H9 (cell line): ENCODE results near the gene CNPY2. TPM values are rescaled to one million over a fixed set of nuclear protein-coding genes. Genes with fewer than 3 reads are reported as not detected.
A peak's percentile ranks its signal among the peaks of the same experiment; 100 is the strongest.

Experiments
- DNase-seq: peaks from one replicate; pipeline ENCODE4 v3.0.0-alpha.2; 2017
- H2AFZ ChIP-seq: one replicate; pipeline ENCODE4 v1.6.1; 2013; ENCODE audit warnings: mild to moderate bottlenecking, low read length, control low read depth, moderate library complexity
- H2AK5ac ChIP-seq: 2 replicates; pipeline ENCODE4 v1.6.1; 2013; ENCODE audit warnings: low read length, control low read depth, mixed read lengths; ENCODE audit not compliant: insufficient read length
- H2BK120ac ChIP-seq: one replicate; pipeline ENCODE4 v1.6.1; 2013; ENCODE audit warnings: low read depth, mild to moderate bottlenecking, low read length, control low read depth, inconsistent platforms; ENCODE audit not compliant: poor library complexity, severe bottlenecking
- H2BK12ac ChIP-seq: 2 replicates; pipeline ENCODE4 v1.6.1; 2013; ENCODE audit warnings: low read length, control low read depth, mixed read lengths, low read depth; ENCODE audit not compliant: insufficient read length
- H2BK15ac ChIP-seq: 2 replicates; pipeline ENCODE4 v1.6.1; 2013; ENCODE audit warnings: low read depth, low read length, control low read depth
- H2BK20ac ChIP-seq: one replicate; pipeline ENCODE4 v1.6.1; 2013; ENCODE audit warnings: low read depth, mild to moderate bottlenecking, low read length, control low read depth, inconsistent platforms; ENCODE audit not compliant: poor library complexity, severe bottlenecking
- H2BK5ac ChIP-seq: 2 replicates; pipeline ENCODE4 v1.6.1; 2013; ENCODE audit warnings: low read length, control low read depth, mixed read lengths; ENCODE audit not compliant: insufficient read length
- H3K14ac ChIP-seq: 2 replicates; pipeline ENCODE4 v1.6.1; 2013; ENCODE audit warnings: low read length, control low read depth; ENCODE audit not compliant: insufficient read depth
- H3K18ac ChIP-seq: 2 replicates; pipeline ENCODE4 v1.6.1; 2013; ENCODE audit warnings: low read depth, mild to moderate bottlenecking, mixed read lengths, low read length, control low read depth; ENCODE audit not compliant: insufficient read length
- H3K23ac ChIP-seq: 2 replicates; pipeline ENCODE4 v1.6.1; 2013; ENCODE audit warnings: low read length, control low read depth, mixed read lengths, low read depth; ENCODE audit not compliant: insufficient read length
- H3K23me2 ChIP-seq: 2 replicates; pipeline ENCODE4 v1.6.1; 2013; ENCODE audit warnings: low read depth, mild to moderate bottlenecking, mixed read lengths, low read length, control low read depth; ENCODE audit not compliant: insufficient read length, poor library complexity, severe bottlenecking
- H3K27ac ChIP-seq: 2 replicates; pipeline ENCODE4 v1.5.1; 2013; ENCODE audit warnings: low read length, control low read depth, mixed read lengths, low read depth; ENCODE audit not compliant: insufficient read length
- H3K27me3 ChIP-seq: 2 replicates; pipeline ENCODE4 v1.6.1; 2013; ENCODE audit warnings: low read length, control low read depth, inconsistent platforms; ENCODE audit not compliant: insufficient read depth
- H3K4ac ChIP-seq: 2 replicates; pipeline ENCODE4 v1.6.1; 2013; ENCODE audit warnings: low read depth, mild to moderate bottlenecking, control low read depth, inconsistent platforms, low read length, moderate library complexity
- H3K4me1 ChIP-seq: 2 replicates; pipeline ENCODE4 v1.6.1; 2013; ENCODE audit warnings: low read length, control low read depth, inconsistent platforms; ENCODE audit not compliant: insufficient read depth
- H3K4me2 ChIP-seq: 2 replicates; pipeline ENCODE4 v1.6.1; 2013; ENCODE audit warnings: low read length, control low read depth, mixed read lengths; ENCODE audit not compliant: insufficient read length, insufficient read depth
- H3K56ac ChIP-seq: 2 replicates; pipeline ENCODE4 v1.6.1; 2013; ENCODE audit warnings: low read depth, mild to moderate bottlenecking, mixed read lengths, low read length, control low read depth; ENCODE audit not compliant: insufficient read length
- H3K79me1 ChIP-seq: 2 replicates; pipeline ENCODE4 v1.6.1; 2013; ENCODE audit warnings: low read depth, mild to moderate bottlenecking, moderate library complexity, low read length, control low read depth, inconsistent platforms; ENCODE audit not compliant: insufficient read depth, poor library complexity, severe bottlenecking
- H3K79me2 ChIP-seq: 2 replicates; pipeline ENCODE4 v1.6.1; 2013; ENCODE audit warnings: low read length, control low read depth, inconsistent platforms; ENCODE audit not compliant: insufficient read depth
- H3K9ac ChIP-seq: 2 replicates; pipeline ENCODE4 v1.6.1; 2013; ENCODE audit warnings: low read length, control low read depth, mixed read lengths; ENCODE audit not compliant: insufficient read length; ENCODE audit errors: extremely low read depth
- H3K9me3 ChIP-seq: one replicate; pipeline ENCODE4 v1.6.1; 2013; ENCODE audit warnings: low read depth, low read length, inconsistent platforms; ENCODE audit not compliant: control insufficient read depth
- H3T11ph ChIP-seq: one replicate; pipeline ENCODE4 v1.6.1; 2013; ENCODE audit warnings: mild to moderate bottlenecking, low read length, control low read depth, inconsistent platforms
- H4K20me1 ChIP-seq: one replicate; pipeline ENCODE4 v1.6.1; 2013; ENCODE audit not compliant: control insufficient read depth, insufficient read length, insufficient read depth
- H4K5ac ChIP-seq: 2 replicates; pipeline ENCODE4 v1.6.1; 2013; ENCODE audit warnings: low read depth, mild to moderate bottlenecking, mixed read lengths, low read length, control low read depth; ENCODE audit not compliant: insufficient read length
- H4K8ac ChIP-seq: replicated peaks from 2 replicates; pipeline ENCODE4 v1.6.1; 2013; ENCODE audit warnings: low read length, control low read depth, mixed read lengths, low read depth; ENCODE audit not compliant: insufficient read length
- H4K91ac ChIP-seq: 2 replicates; pipeline ENCODE4 v1.6.1; 2013; ENCODE audit warnings: low read depth, mild to moderate bottlenecking, moderate library complexity, mixed read lengths, low read length, control low read depth; ENCODE audit not compliant: insufficient read length
- H3K27ac Mint-ChIP-seq, 3 experiments: 2 replicates in 2 of 3; 3 replicates in 1 of 3; pipeline ENCODE4 v1.8.0; 2020 to 2021; ENCODE audit warnings: mixed read lengths in 3 of 3, mild to moderate bottlenecking in 1 of 3, moderate library complexity in 1 of 3
- H3K27me3 Mint-ChIP-seq: 2 replicates; pipeline ENCODE4 v1.8.0; 2021; ENCODE audit warnings: low read depth, mild to moderate bottlenecking, moderate library complexity, mixed read lengths
- H3K36me3 Mint-ChIP-seq, 3 experiments: 2 replicates in 2 of 3; 3 replicates in 1 of 3; pipeline ENCODE4 v1.8.0; 2020 to 2021; ENCODE audit warnings: low read depth in 3 of 3, mixed read lengths in 3 of 3; ENCODE audit not compliant: insufficient read depth in 1 of 3
- H3K4me1 Mint-ChIP-seq, 2 experiments: 2 replicates each; pipeline ENCODE4 v1.8.0; 2020; ENCODE audit warnings: mixed read lengths in 2 of 2
- H3K4me3 Mint-ChIP-seq, 2 experiments: 2 replicates in 1 of 2; 3 replicates in 1 of 2; pipeline ENCODE4 v1.8.0; 2020 to 2021; ENCODE audit warnings: mild to moderate bottlenecking in 2 of 2, mixed read lengths in 2 of 2, moderate library complexity in 1 of 2
- H3K9me3 Mint-ChIP-seq, 2 experiments: 2 replicates in 1 of 2; 3 replicates in 1 of 2; pipeline ENCODE4 v1.8.0; 2020; ENCODE audit warnings: mild to moderate bottlenecking in 2 of 2, mixed read lengths in 2 of 2, moderate library complexity in 1 of 2
- WGBS: extraction: QIAGEN DNeasy Blood & Tissue Kit; methylation state at CpG from one replicate; pipeline ENCODE4 v1.1.7; 2013; ENCODE audit warnings: missing lambda C conversion rate, low lambda C conversion rate, mixed read lengths; ENCODE audit not compliant: insufficient read length; ENCODE audit errors: extremely low coverage; 5-methylcytosine and 5-hydroxymethylcytosine counted together
- total RNA-seq: library from RNA; stranded (reverse); gene quantifications from 2 replicates; pipeline ENCODE4 v1.2.1, GENCODE V29; 2021
- TF ChIP-seq, protein P1 (sequence below): fragments of 200-600 bp; sonication (generic); conservative IDR thresholded peaks from 3 replicates; pipeline ENCODE4 v1.8.0; 2021; ENCODE audit warnings: antibody characterized with exemption, mild to moderate bottlenecking

The CNPY2 gene
- total RNA-seq, 1 experiment from 2014 or later, result 221 TPM

DNA sequence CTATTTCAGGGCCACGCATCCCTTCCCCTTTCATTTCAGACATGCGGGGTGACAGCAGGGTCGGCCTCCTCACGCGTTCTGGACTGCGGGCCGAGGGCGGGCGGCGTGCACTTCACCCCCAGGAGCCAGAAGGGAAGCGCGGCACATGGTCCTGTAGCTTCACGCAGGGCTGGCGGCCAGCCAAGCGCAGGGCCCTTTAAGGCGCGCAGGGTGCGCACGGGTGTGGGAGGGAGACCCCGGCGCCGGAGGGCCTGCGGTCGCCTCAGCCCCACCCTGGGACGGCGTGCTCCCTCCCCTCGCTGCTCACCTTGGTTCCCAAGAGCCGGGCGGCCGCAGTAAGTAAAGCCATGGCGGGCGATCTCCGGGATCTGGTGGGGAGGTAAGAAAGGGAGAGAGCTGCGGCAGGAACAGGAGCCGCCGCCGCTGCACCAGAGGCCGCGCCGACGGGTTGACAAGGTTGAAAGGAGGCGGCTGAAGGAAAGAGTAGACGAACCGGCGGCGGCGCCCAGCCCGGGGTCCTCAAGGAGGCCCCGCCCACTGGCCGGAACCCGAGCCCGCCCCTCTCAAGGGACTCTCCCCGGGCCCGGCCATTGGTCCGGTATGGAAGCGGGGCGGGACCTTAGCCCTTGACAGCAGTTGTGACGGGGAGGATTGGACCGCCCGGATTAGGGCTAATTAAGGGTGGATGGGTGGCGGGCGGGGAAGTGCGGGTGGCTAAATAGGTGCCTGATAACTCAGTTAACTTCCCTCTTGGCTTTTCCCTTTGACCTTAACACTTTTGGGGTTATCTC, 15.7 kb downstream of the CNPY2 start, which contains the start of gene CS:
Gene CS (minus strand): TSS at position 478 of the 791 bp plus-strand sequence. CDS start 129 bp downstream, at position 349.
- Mint-ChIP-seq H3K9me3 (no peaks in the 10 kb centered on the region), H3K36me3 (peaks cover 6 to 43% (median 21%) of the 10 kb centered on the region in 3 experiments), H3K27ac (peak within 1 kb of the TSS; percentile 96 to 99 (median 99)), H3K27me3 (no peaks in the 10 kb centered on the region), H3K4me1 (peaks cover 15 to 19% of the 10 kb centered on the region in 2 experiments), H3K4me3 (peak within 1 kb of the TSS; percentile 95 to 96)
- Histone ChIP-seq H3K9me3 (no peaks in the 10 kb centered on the region), H4K5ac (no peak within 1 kb of the TSS), H3K23ac (no peak within 1 kb of the TSS), H3K23me2 (peaks cover 11% of the 10 kb centered on the region), H3T11ph (no peak within 1 kb of the TSS), H3K9ac (peak within 1 kb of the TSS; percentile 87), H2BK120ac (no peak within 1 kb of the TSS), H2AK5ac (no peak within 1 kb of the TSS), H3K79me1 (peaks cover 15% of the 10 kb centered on the region), H3K18ac (peak within 1 kb of the TSS; percentile 63), H3K4ac (no peak within 1 kb of the TSS), H3K79me2 (peaks cover 15% of the 10 kb centered on the region; the same call in 1 of the 2 replicates), H3K4me1 (no peaks in the 10 kb centered on the region; the same call in 1 of the 2 replicates), H3K27me3 (no peaks in the 10 kb centered on the region), H2BK15ac (no peak within 1 kb of the TSS; the same call in 1 of the 2 replicates), H3K56ac (no peak within 1 kb of the TSS), H4K8ac (no peak within 1 kb of the TSS), H4K91ac (no peak within 1 kb of the TSS), H2BK12ac (no peak within 1 kb of the TSS), H3K14ac (peak within 1 kb of the TSS; percentile 45), H2AFZ (no peak within 1 kb of the TSS), H3K27ac (peak within 1 kb of the TSS; percentile 35), H2BK5ac (peak within 1 kb of the TSS; percentile 24), H2BK20ac (no peak within 1 kb of the TSS), H3K4me2 (peak within 1 kb of the TSS; percentile 96), H4K20me1 (no peaks in the 10 kb centered on the region)
- TF ChIP-seq, protein P1, sequence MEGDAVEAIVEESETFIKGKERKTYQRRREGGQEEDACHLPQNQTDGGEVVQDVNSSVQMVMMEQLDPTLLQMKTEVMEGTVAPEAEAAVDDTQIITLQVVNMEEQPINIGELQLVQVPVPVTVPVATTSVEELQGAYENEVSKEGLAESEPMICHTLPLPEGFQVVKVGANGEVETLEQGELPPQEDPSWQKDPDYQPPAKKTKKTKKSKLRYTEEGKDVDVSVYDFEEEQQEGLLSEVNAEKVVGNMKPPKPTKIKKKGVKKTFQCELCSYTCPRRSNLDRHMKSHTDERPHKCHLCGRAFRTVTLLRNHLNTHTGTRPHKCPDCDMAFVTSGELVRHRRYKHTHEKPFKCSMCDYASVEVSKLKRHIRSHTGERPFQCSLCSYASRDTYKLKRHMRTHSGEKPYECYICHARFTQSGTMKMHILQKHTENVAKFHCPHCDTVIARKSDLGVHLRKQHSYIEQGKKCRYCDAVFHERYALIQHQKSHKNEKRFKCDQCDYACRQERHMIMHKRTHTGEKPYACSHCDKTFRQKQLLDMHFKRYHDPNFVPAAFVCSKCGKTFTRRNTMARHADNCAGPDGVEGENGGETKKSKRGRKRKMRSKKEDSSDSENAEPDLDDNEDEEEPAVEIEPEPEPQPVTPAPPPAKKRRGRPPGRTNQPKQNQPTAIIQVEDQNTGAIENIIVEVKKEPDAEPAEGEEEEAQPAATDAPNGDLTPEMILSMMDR, result no peak
- DNase-seq, result peak; percentile 99
- no CpG with 5 or more reads among the region's 63 CpGs for WGBS
